Myocyte (in vitro differentiated cells): ENCODE measurements around the gene TM4SF5. TPM values are rescaled to one million over a fixed set of nuclear protein-coding genes. Genes with fewer than 3 reads are reported as not detected.

ENCODE experiments used
- DNase-seq: peaks from one replicate; pipeline ENCODE4 v3.0.0-alpha.2; 2012; ENCODE audit warnings: low read depth
- total RNA-seq: library from RNA; depleted of rRNA; stranded (reverse); fragments of >200 nt; gene quantifications from 2 replicates; pipeline ENCODE4 v1.2.3, GENCODE V29; 2014

Gene TM4SF5
- total RNA-seq, 1 donor from 2014 or later: not detected

- no peak for DNase-seq
Measured at GRCh38 chr17:4744999-4745969, 26.4 kb upstream of the TM4SF5 start.

- DNase-seq: no peak
Measured at GRCh38 chr17:4747847-4748246, 23.8 kb upstream of the TM4SF5 start.

- no peak for DNase-seq
Measured at GRCh38 chr17:4748686-4749085, 23.0 kb upstream of the TM4SF5 start.

- DNase-seq: no peak
Measured at GRCh38 chr17:4750606-4751005, 21.1 kb upstream of the TM4SF5 start.

- DNase-seq: no peak
Measured at GRCh38 chr17:4751932-4752331, 19.8 kb upstream of the TM4SF5 start.

GRCh38 chr17:4753392-4753791 is 18.3 kb upstream of the TM4SF5 start:
- no peak for DNase-seq

- no peak for DNase-seq
Measured at GRCh38 chr17:4759776-4760236, 11.9 kb upstream of the TM4SF5 start.

- no peak for DNase-seq
Measured at GRCh38 chr17:4764595-4764994, 7.1 kb upstream of the TM4SF5 start.

- no peak for DNase-seq
Measured at GRCh38 chr17:4766201-4766600, 5.5 kb upstream of the TM4SF5 start.

- DNase-seq: no peak
Measured at GRCh38 chr17:4766723-4767122, 5.0 kb upstream of the TM4SF5 start.

- DNase-seq: no peak
Measured at GRCh38 chr17:4768298-4768697, 3.4 kb upstream of the TM4SF5 start.

- DNase-seq: no peak
Measured at GRCh38 chr17:4769628-4770027, 2.1 kb upstream of the TM4SF5 start.

GRCh38 chr17:4772235-4772613 is 538 bp downstream of the TM4SF5 start:
- DNase-seq: no peak

GRCh38 chr17:4777969-4778760 is 6.5 kb downstream of the TM4SF5 start:
- no peak for DNase-seq

GRCh38 chr17:4780325-4780955 is 8.8 kb downstream of the TM4SF5 start:
- no peak for DNase-seq

GRCh38 chr17:4782652-4783051 is 11.0 kb downstream of the TM4SF5 start:
- no peak for DNase-seq

GRCh38 chr17:4785311-4786105 is 13.8 kb downstream of the TM4SF5 start:
- no peak for DNase-seq

- DNase-seq: peak; percentile 19
Measured at GRCh38 chr17:4786106-4786511, 14.4 kb downstream of the TM4SF5 start, which contains the start of gene VMO1. TSS of gene VMO1 (minus strand) at chr17:4786364. CDS start at chr17:4786352, 12 bp downstream.

GRCh38 chr17:4786516-4786915 is 14.8 kb downstream of the TM4SF5 start:
- DNase-seq: no peak

- no peak for DNase-seq
Measured at GRCh38 chr17:4788159-4788806, 16.6 kb downstream of the TM4SF5 start.
